Testis (tissue), 2 donors: ENCODE data around the gene SPRN.
"Not testable (repeated sequence)": the region's sequence is repeated elsewhere in the genome, so short reads cannot be mapped to it uniquely, and the experiment has no call there.

Experiments used
- POLR2A ChIP-seq: fragments of 450-650 bp; IDR thresholded peaks from one replicate; pipeline ENCODE4 v1.6.1; 2017; ENCODE audit warnings: antibody characterized with exemption, mild to moderate bottlenecking, moderate library complexity
- TF ChIP-seq, protein P1 (sequence below), 3 experiments: fragments of 450-650 bp in 2 of 3; fragments of 200-600 bp in 1 of 3; sonication (generic) in 1 of 3; IDR thresholded peaks; one replicate each; pipeline ENCODE4 v1.5.1; 2016 to 2019; ENCODE audit warnings: antibody characterized with exemption in 3 of 3, mild to moderate bottlenecking in 2 of 3, moderate library complexity in 1 of 3

GRCh38 chr10:133431888-133432613, 7.6 kb upstream of the SPRN start:
- TF ChIP-seq, protein P1, sequence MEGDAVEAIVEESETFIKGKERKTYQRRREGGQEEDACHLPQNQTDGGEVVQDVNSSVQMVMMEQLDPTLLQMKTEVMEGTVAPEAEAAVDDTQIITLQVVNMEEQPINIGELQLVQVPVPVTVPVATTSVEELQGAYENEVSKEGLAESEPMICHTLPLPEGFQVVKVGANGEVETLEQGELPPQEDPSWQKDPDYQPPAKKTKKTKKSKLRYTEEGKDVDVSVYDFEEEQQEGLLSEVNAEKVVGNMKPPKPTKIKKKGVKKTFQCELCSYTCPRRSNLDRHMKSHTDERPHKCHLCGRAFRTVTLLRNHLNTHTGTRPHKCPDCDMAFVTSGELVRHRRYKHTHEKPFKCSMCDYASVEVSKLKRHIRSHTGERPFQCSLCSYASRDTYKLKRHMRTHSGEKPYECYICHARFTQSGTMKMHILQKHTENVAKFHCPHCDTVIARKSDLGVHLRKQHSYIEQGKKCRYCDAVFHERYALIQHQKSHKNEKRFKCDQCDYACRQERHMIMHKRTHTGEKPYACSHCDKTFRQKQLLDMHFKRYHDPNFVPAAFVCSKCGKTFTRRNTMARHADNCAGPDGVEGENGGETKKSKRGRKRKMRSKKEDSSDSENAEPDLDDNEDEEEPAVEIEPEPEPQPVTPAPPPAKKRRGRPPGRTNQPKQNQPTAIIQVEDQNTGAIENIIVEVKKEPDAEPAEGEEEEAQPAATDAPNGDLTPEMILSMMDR (IDR thresholded peaks at IDR 0.05): not testable (repeated sequence)
- TF ChIP-seq POLR2A: not testable (repeated sequence)
